BLaER1 treated with 17β-estradiol and CSF1 and Interleukin-3, amounts not matched to agents 10 nM and 100 nM (cell line): Measurements from ENCODE around the gene TSPYL1.

Experiments used
- H3K27ac ChIP-seq, 11 experiments: shearing (Covaris generic); formaldehyde crosslinking; 2 replicates each; pipeline ENCODE4 v1.8.1; 2022
- H3K27me3 ChIP-seq, 11 experiments: shearing (Covaris generic); formaldehyde crosslinking; 2 replicates each; pipeline ENCODE4 v1.8.1; 2022
- H3K36me3 ChIP-seq, 11 experiments: shearing (Covaris generic); formaldehyde crosslinking; 2 replicates each; pipeline ENCODE4 v1.8.1; 2022
- H3K4me1 ChIP-seq, 10 experiments: shearing (Covaris generic); formaldehyde crosslinking; 2 replicates each; pipeline ENCODE4 v1.8.1; 2022
- H3K4me2 ChIP-seq, 11 experiments: shearing (Covaris generic); formaldehyde crosslinking; 2 replicates each; pipeline ENCODE4 v1.8.1; 2022
- H3K4me3 ChIP-seq, 10 experiments: shearing (Covaris generic); formaldehyde crosslinking; 2 replicates each; pipeline ENCODE4 v1.8.1; 2022
- H3K9ac ChIP-seq, 11 experiments: shearing (Covaris generic); formaldehyde crosslinking; 2 replicates each; pipeline ENCODE4 v1.8.1; 2022
- H3K9me3 ChIP-seq, 11 experiments: shearing (Covaris generic); formaldehyde crosslinking; replicated peaks in 1 of 11; 2 replicates each; pipeline ENCODE4 v1.8.1; 2022
- H4K20me1 ChIP-seq, 11 experiments: shearing (Covaris generic); formaldehyde crosslinking; 2 replicates each; pipeline ENCODE4 v1.8.1; 2022
- Cebpa-rat ChIP-seq, 11 experiments: shearing (Covaris generic); IDR thresholded peaks; 2 replicates each; pipeline ENCODE4 v1.8.1; 2022

The TSPYL1 gene

GRCh38 chr6:116278481-116278829 lies 1.3 kb downstream of the TSPYL1 start:
- no peak for TF ChIP-seq Cebpa-rat (IDR thresholded peaks at IDR 0.05)
- H3K4me1 ChIP-seq = peaks cover 42 to 66% (median 51%) of the 10 kb centered on the region in 10 experiments

GRCh38 chr6:116277124-116277523 lies 2.6 kb downstream of the TSPYL1 start:
- peak overlapping the region; percentile 72 to 97 (median 91) for H3K4me3 ChIP-seq
- H3K4me2 ChIP-seq = peak overlapping the region; percentile 84 to 100 (median 97)
- H3K4me1 ChIP-seq = peaks cover 42 to 60% (median 51%) of the 10 kb centered on the region in 10 experiments
- H4K20me1 ChIP-seq = peaks cover 42 to 71% (median 55%) of the 10 kb centered on the region in 11 experiments; a peak in 21 of 22 replicates
- TF ChIP-seq Cebpa-rat (IDR thresholded peaks at IDR 0.05) = no peak
- peak overlapping the region in 2 of 11 experiments; percentile 94 to 97; a peak in 2 of 22 replicates for H3K27ac ChIP-seq
- H3K9ac ChIP-seq = peak overlapping the region; percentile 46 to 98 (median 96); a peak in 20 of 22 replicates
- no peaks in the 10 kb centered on the region for H3K27me3 ChIP-seq
- peaks cover 17 to 64% (median 36%) of the 10 kb centered on the region in 11 experiments for H3K36me3 ChIP-seq
- H3K9me3 ChIP-seq = no peaks in the 10 kb centered on the region

More at GRCh38 chr6:116278481-116278829, 1.3 kb downstream of the TSPYL1 start:
- peak overlapping the region; percentile 72 to 97 (median 91) for H3K4me3 ChIP-seq
- H3K27me3 ChIP-seq = no peaks in the 10 kb centered on the region
- peaks cover 12 to 52% (median 27%) of the 10 kb centered on the region in 11 experiments for H3K36me3 ChIP-seq
- peak overlapping the region; percentile 91 to 98 (median 96) for H3K9ac ChIP-seq
- H3K9me3 ChIP-seq = no peaks in the 10 kb centered on the region
- peaks cover 42 to 57% (median 52%) of the 10 kb centered on the region in 11 experiments; a peak in 21 of 22 replicates for H4K20me1 ChIP-seq
- peak overlapping the region; percentile 84 to 100 (median 97) for H3K4me2 ChIP-seq
- peak overlapping the region; percentile 85 to 97 (median 96); a peak in 19 of 22 replicates for H3K27ac ChIP-seq

- no peak overlapping the region for H3K4me2 ChIP-seq
- no peak overlapping the region for H3K4me3 ChIP-seq
- peak overlapping the region in 1 of 11 experiments; percentile 10; a peak in 2 of 22 replicates for H3K9ac ChIP-seq
- H3K27ac ChIP-seq = no peak overlapping the region
- H3K9me3 ChIP-seq = 0 out of 22 replicates have a peak, but pooled peaks cover 0 to 3% (median 0%) of the 10 kb centered on the region in 11 experiments
- H3K4me1 ChIP-seq = peaks cover 17 to 26% (median 22%) of the 10 kb centered on the region in 10 experiments
- no peaks in the 10 kb centered on the region for H3K27me3 ChIP-seq
- H3K36me3 ChIP-seq = peaks cover 16 to 40% (median 24%) of the 10 kb centered on the region in 11 experiments
- H4K20me1 ChIP-seq = peaks cover 14 to 42% (median 28%) of the 10 kb centered on the region in 11 experiments; a peak in 21 of 22 replicates
- TF ChIP-seq Cebpa-rat (IDR thresholded peaks at IDR 0.05) = no peak
Measured at GRCh38 chr6:116271149-116271708, 8.5 kb downstream of the TSPYL1 start.

- H3K4me3 ChIP-seq = no peak overlapping the region
- H3K9me3 ChIP-seq = peaks cover 8 to 18% (median 15%) of the 10 kb centered on the region in 11 experiments
- H3K9ac ChIP-seq = no peak overlapping the region
- H3K4me1 ChIP-seq = peaks cover 3 to 11% (median 9%) of the 10 kb centered on the region in 10 experiments; a peak in 18 of 20 replicates
- H3K36me3 ChIP-seq = peaks cover 23 to 44% (median 36%) of the 10 kb centered on the region in 11 experiments
- no peak for TF ChIP-seq Cebpa-rat (IDR thresholded peaks at IDR 0.05)
- no peaks in the 10 kb centered on the region for H3K27me3 ChIP-seq
- H3K4me2 ChIP-seq = 0 out of 22 replicates have a peak overlapping the region, but pooled peaks of 1 of the 11 experiments have one; percentile 20
- no peak overlapping the region for H3K27ac ChIP-seq
- peaks cover 0 to 17% (median 5%) of the 10 kb centered on the region in 11 experiments; a peak in 11 of 22 replicates for H4K20me1 ChIP-seq
Measured at GRCh38 chr6:116268589-116269293, 11.0 kb downstream of the TSPYL1 start.

- TF ChIP-seq Cebpa-rat (IDR thresholded peaks at IDR 0.05) = no peak
- Histone ChIP-seq H3K4me3 (no peak overlapping the region), H3K4me2 (peak overlapping the region in 10 of 11 experiments; percentile 7 to 51 (median 26); a peak in 10 of 22 replicates), H3K27ac (no peak overlapping the region; a peak in 1 of 22 replicates), H3K27me3 (no peaks in the 10 kb centered on the region), H3K36me3 (peaks cover 23 to 43% (median 36%) of the 10 kb centered on the region in 11 experiments), H4K20me1 (peaks cover 0 to 10% (median 0%) of the 10 kb centered on the region in 11 experiments; a peak in 6 of 22 replicates), H3K9me3 (peaks cover 16 to 26% (median 22%) of the 10 kb centered on the region in 11 experiments), H3K9ac (no peak overlapping the region), H3K4me1 (peaks cover 3 to 11% (median 9%) of the 10 kb centered on the region in 10 experiments; a peak in 18 of 20 replicates)
Measured at GRCh38 chr6:116267836-116268588, 11.7 kb downstream of the TSPYL1 start.

GRCh38 chr6:116266803-116267202 lies 12.9 kb downstream of the TSPYL1 start:
- Histone ChIP-seq H3K4me3 (no peak overlapping the region), H3K36me3 (peaks cover 24 to 44% (median 39%) of the 10 kb centered on the region in 11 experiments), H3K9ac (no peak overlapping the region), H3K4me1 (peaks cover 3 to 11% (median 9%) of the 10 kb centered on the region in 10 experiments; a peak in 18 of 20 replicates), H3K27me3 (no peaks in the 10 kb centered on the region), H3K27ac (no peak overlapping the region), H4K20me1 (no peaks in the 10 kb centered on the region; a peak in 1 of 22 replicates), H3K4me2 (no peak overlapping the region), H3K9me3 (peaks cover 25 to 38% (median 33%) of the 10 kb centered on the region in 11 experiments)
- no peak for TF ChIP-seq Cebpa-rat (IDR thresholded peaks at IDR 0.05)

- peaks cover 3 to 11% (median 9%) of the 10 kb centered on the region in 10 experiments; a peak in 18 of 20 replicates for H3K4me1 ChIP-seq
- no peak for TF ChIP-seq Cebpa-rat (IDR thresholded peaks at IDR 0.05)
- H3K4me3 ChIP-seq = no peak overlapping the region
- no peaks in the 10 kb centered on the region; a peak in 1 of 22 replicates for H4K20me1 ChIP-seq
- H3K27ac ChIP-seq = no peak overlapping the region
- no peak overlapping the region for H3K9ac ChIP-seq
- H3K36me3 ChIP-seq = peaks cover 24 to 57% (median 50%) of the 10 kb centered on the region in 11 experiments; a peak in 21 of 22 replicates
- no peak overlapping the region for H3K4me2 ChIP-seq
- peaks cover 25 to 52% (median 42%) of the 10 kb centered on the region in 11 experiments for H3K9me3 ChIP-seq
- H3K27me3 ChIP-seq = no peaks in the 10 kb centered on the region
Measured at GRCh38 chr6:116265041-116265829, 14.5 kb downstream of the TSPYL1 start.

GRCh38 chr6:116263353-116263752 lies 16.4 kb downstream of the TSPYL1 start:
- no peak overlapping the region for H3K27ac ChIP-seq
- H3K4me1 ChIP-seq = peaks cover 3 to 9% (median 9%) of the 10 kb centered on the region in 10 experiments; a peak in 18 of 20 replicates
- no peaks in the 10 kb centered on the region; a peak in 1 of 22 replicates for H4K20me1 ChIP-seq
- no peak overlapping the region for H3K4me2 ChIP-seq
- H3K4me3 ChIP-seq = no peak overlapping the region
- H3K27me3 ChIP-seq = no peaks in the 10 kb centered on the region
- no peak overlapping the region for H3K9ac ChIP-seq
- H3K36me3 ChIP-seq = peaks cover 30 to 72% (median 59%) of the 10 kb centered on the region in 11 experiments; a peak in 21 of 22 replicates
- no peak for TF ChIP-seq Cebpa-rat (IDR thresholded peaks at IDR 0.05)
- peaks cover 25 to 54% (median 42%) of the 10 kb centered on the region in 11 experiments for H3K9me3 ChIP-seq
